ENCODE results near the gene SMARCC2.

GRCh38 chr12:56178347-56178746 lies 10.9 kb downstream of the SMARCC2 start:
- TF ChIP-seq ZBTB7A (IDR thresholded peaks at IDR 0.05; ENCODE audit: low read depth) (no peak), REST (IDR thresholded peaks at IDR 0.05; ENCODE audit: low read depth) (no peak), YY1 (IDR thresholded peaks at IDR 0.05; ENCODE audit: low read depth) (no peak), EGR1 (IDR thresholded peaks at IDR 0.05) (no peak)
